ENCODE data around the gene FOXL2NB. TPM values are rescaled to one million over a fixed set of nuclear protein-coding genes. Genes with fewer than 3 reads are reported as not detected.

FOXL2NB gene
- total RNA-seq, 1 donor from 2014 or later = not detected

- ATAC-seq (peak; percentile 62), DNase-seq (no peak)
- Histone ChIP-seq H3K4me1 (peaks cover 29% of the 10 kb centered on the region), H3K9me3 (no peaks in the 10 kb centered on the region), H3K4me3 (peak overlapping the region; percentile 32), H3K27me3 (peaks cover 68% of the 10 kb centered on the region), H3K36me3 (no peaks in the 10 kb centered on the region), H3K27ac (no peak overlapping the region)
- intact Hi-C loops (cut with DNase I) = no loop called here
- TF ChIP-seq CTCF (IDR thresholded peaks at IDR 0.05) = no peak
These were observed 3.1 kb downstream of the FOXL2NB start for GRCh38 chr3:138950006-138950644.

DNA sequence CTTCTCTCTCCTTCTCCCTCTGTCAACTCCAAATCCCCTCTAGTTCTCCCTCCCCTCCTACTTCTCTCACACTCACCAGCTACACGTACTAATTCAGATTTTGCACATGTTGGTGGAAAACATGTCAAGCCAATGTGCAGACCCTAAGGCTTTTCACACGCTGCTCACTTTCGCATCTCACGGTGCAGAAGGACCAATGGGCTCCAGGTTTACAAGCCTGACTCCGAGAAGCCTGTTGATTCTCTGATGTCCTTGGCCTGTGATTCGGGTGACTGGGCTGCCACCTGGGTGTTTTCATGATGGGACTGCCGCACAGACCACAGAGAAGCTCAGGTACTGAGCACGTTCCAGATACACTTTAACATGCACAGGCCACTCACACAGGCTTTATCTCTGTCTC lies 3.7 kb downstream of the FOXL2NB start:
- no peak for DNase-seq
- Histone ChIP-seq H3K36me3 (no peaks in the 10 kb centered on the region), H3K4me1 (peaks cover 25% of the 10 kb centered on the region), H3K9me3 (no peaks in the 10 kb centered on the region), H3K4me3 (no peak overlapping the region), H3K27me3 (peaks cover 68% of the 10 kb centered on the region), H3K27ac (no peak overlapping the region)
- TF ChIP-seq CTCF (IDR thresholded peaks at IDR 0.05) = no peak
- intact Hi-C loops (cut with DNase I) = no loop called here
- ATAC-seq = no peak

DNA sequence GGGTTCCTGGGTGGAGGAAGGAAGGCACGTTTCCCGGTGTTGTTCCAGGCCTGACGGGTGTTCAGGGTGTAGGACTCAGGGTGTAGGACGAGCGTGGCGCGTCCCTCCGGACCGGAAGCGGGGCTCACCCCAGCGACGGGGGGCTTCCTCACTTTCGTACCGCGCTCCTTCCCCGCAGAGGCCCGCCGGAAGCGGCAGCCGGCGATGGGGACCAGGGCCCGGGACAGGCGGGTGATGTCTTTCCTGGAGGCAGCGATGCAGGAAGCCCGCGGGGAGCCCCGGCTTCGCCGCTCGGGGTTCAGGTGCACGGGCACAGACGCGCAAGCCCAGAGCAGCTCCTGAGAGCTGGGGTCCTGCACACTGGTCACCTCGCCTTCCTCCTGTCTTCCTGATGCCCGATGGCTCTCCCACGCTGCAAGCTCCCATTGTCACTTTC lies 13.4 kb downstream of the FOXL2NB start:
- no peaks in the 10 kb centered on the region for H3K36me3 ChIP-seq
- intact Hi-C loops (cut with DNase I) = no loop called here
- H3K4me3 ChIP-seq = no peak overlapping the region
- peaks cover 75% of the 10 kb centered on the region for H3K27me3 ChIP-seq
- H3K4me1 ChIP-seq = no peaks in the 10 kb centered on the region
- no peak for ATAC-seq
- no peak for DNase-seq
- no peak for TF ChIP-seq CTCF (IDR thresholded peaks at IDR 0.05)
- peaks cover 11% of the 10 kb centered on the region for H3K9me3 ChIP-seq
- no peak overlapping the region for H3K27ac ChIP-seq

DNA sequence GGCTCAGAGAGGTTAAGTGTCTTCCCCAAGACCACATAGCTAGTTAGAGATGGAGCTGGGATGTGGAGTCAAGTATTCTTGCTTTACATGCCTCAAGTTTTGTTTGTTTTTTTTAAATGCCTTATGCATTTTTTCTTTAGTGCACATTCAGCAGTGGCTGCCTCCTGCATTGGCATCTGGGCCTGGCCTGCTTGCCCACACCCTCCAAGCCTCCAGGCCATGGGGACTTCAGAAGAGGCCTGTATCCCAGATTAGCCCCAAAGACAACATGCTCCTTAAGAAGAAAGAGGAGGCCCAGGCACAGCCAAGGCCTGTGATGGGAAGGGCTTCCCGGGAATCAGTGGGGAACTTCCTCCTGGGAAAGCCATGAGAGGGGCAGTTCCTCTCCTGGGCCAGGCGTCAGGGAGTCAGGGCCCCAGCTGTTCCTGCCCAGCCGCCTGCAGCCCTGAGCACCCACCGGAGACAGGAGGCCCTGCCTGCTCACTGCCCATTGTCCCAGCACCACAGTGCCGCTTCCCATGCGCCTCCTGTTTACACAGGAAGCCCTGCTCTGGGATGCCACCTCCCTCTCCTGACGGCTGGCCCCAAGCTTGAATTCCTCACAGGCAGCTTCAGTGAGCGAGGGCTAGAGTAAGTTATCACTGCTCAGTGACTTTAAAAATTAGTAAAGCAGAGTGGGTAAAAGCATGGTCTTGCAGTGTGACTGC lies 16.0 kb downstream of the FOXL2NB start:
- Histone ChIP-seq H3K9me3 (peaks cover 11% of the 10 kb centered on the region), H3K36me3 (no peaks in the 10 kb centered on the region), H3K4me1 (no peaks in the 10 kb centered on the region), H3K27ac (no peak overlapping the region), H3K4me3 (no peak overlapping the region), H3K27me3 (peaks cover 62% of the 10 kb centered on the region)
- TF ChIP-seq CTCF (IDR thresholded peaks at IDR 0.05) = no peak
- intact Hi-C loops (cut with DNase I) = no loop called here
- ATAC-seq (no peak), DNase-seq (no peak)

DNA sequence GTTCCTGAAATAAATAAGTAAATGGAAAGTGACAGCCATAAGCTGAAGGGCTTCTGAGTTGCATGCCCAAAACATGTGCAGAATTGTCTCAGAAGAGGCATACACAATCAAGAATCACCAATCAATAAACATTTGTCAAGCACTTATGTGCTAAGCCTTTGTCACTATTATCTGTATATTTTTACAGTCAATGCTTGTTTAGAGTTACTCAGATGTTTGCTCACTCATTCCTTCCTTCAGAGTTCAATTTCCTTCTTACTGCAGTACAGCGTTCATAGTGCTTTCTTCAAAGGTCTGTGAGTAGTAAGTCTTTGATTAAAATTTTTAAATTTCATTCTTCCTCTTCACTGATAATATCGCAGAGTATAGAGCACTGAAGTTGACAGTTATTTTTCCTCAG lies 17.2 kb downstream of the FOXL2NB start:
- H3K27me3 ChIP-seq = peaks cover 53% of the 10 kb centered on the region
- intact Hi-C loops (cut with DNase I) = no loop called here

More for the DNA sequence above, 17.2 kb downstream of the FOXL2NB start:
- no peaks in the 10 kb centered on the region for H3K4me1 ChIP-seq
- H3K27ac ChIP-seq = no peak overlapping the region
- no peak overlapping the region for H3K4me3 ChIP-seq
- peaks cover 11% of the 10 kb centered on the region for H3K9me3 ChIP-seq
- TF ChIP-seq CTCF (IDR thresholded peaks at IDR 0.05) = no peak
- DNase-seq (no peak), ATAC-seq (no peak)
- H3K36me3 ChIP-seq = no peaks in the 10 kb centered on the region
